SK-N-SH (cell line): ENCODE measurements around the gene ARHGAP6. TPM values are rescaled to one million over a fixed set of nuclear protein-coding genes. Genes with fewer than 3 reads are reported as not detected.
"Not testable (repeated sequence)": the region's sequence is repeated elsewhere in the genome, so short reads cannot be mapped to it uniquely, and the experiment has no call there.

Experiments used
- CTCF ChIA-PET: fragments of 300-600, 350-600 bp; formaldehyde crosslinking; extraction: SDS; loops from one replicate; lab custom pipeline; 2021; lab: Yijun Ruan, JAX
- POLR2A ChIA-PET: fragments of 350-600 bp; sonication (Branson Sonifier 250); formaldehyde crosslinking; extraction: SDS; loops from one replicate; lab custom pipeline; 2020; ENCODE audit warnings: antibody characterized with exemption, inconsistent platforms; lab: Yijun Ruan, JAX
- DNase-seq: peaks from one replicate; pipeline ENCODE4 v3.0.0; 2012
- H2AFZ ChIP-seq: fragments of 200-600 bp; sonication (generic); 2 replicates; pipeline ENCODE4 v1.8.1; 2016; ENCODE audit warnings: antibody characterized with exemption, mild to moderate bottlenecking, low read depth
- H3F3A ChIP-seq: fragments of 200-600 bp; sonication (generic); replicated peaks from 2 replicates; pipeline ENCODE3; 2016; ENCODE audit warnings: antibody characterized with exemption, mild to moderate bottlenecking; ENCODE audit not compliant: insufficient read depth
- H3K27ac ChIP-seq, 2 experiments: fragments of 200-500 bp in 1 of 2; fragments of 200-600 bp in 1 of 2; sonication (Bioruptor generic) in 1 of 2; sonication (generic), shearing (Covaris generic) in 1 of 2; 2 replicates each; pipeline versions ENCODE4 v1.5.1 to v1.6.1; 2014 to 2016; ENCODE audit warnings: low read depth in 2 of 2, inconsistent platforms in 1 of 2, low read length in 1 of 2, mild to moderate bottlenecking in 1 of 2, mixed read lengths in 1 of 2
- H3K27me3 ChIP-seq: fragments of 200-600 bp; sonication (generic), shearing (Covaris generic); 2 replicates; pipeline ENCODE4 v1.6.1; 2016; ENCODE audit warnings: mixed run types; ENCODE audit not compliant: insufficient read depth
- H3K36me3 ChIP-seq, 2 experiments: fragments of 200-500 bp in 1 of 2; fragments of 200-600 bp in 1 of 2; sonication (Bioruptor generic) in 1 of 2; sonication (generic) in 1 of 2; replicated peaks in 1 of 2; 2 replicates each; pipeline versions ENCODE3 to v1.5.1; 2014 to 2016; ENCODE audit warnings: low read length in 1 of 2, mild to moderate bottlenecking in 1 of 2; ENCODE audit not compliant: insufficient read depth in 2 of 2, control insufficient read depth in 1 of 2
- H3K4me1 ChIP-seq, 2 experiments: fragments of 200-500 bp in 1 of 2; fragments of 200-600 bp in 1 of 2; sonication (Bioruptor generic) in 1 of 2; sonication (generic), shearing (Covaris generic) in 1 of 2; 2 replicates each; pipeline versions ENCODE4 v1.5.1 to v1.6.1; 2014 to 2016; ENCODE audit warnings: low read depth in 1 of 2, low read length in 1 of 2, mixed run types in 1 of 2; ENCODE audit not compliant: insufficient read depth in 2 of 2, control insufficient read depth in 1 of 2
- H3K4me2 ChIP-seq: fragments of 200-600 bp; sonication (generic), shearing (Covaris generic); 2 replicates; pipeline ENCODE4 v1.6.1; 2017; ENCODE audit warnings: mixed run types
- H3K4me3 ChIP-seq, 2 experiments: fragments of 200-500 bp in 1 of 2; fragments of 200-600 bp in 1 of 2; sonication (Bioruptor generic) in 1 of 2; sonication (generic), shearing (Covaris generic) in 1 of 2; 2 replicates each; pipeline versions ENCODE4 v1.5.1 to v1.8.1; 2014 to 2016; ENCODE audit warnings: low read depth in 2 of 2, inconsistent platforms in 1 of 2, low read length in 1 of 2, mild to moderate bottlenecking in 1 of 2, mixed read lengths in 1 of 2, moderate library complexity in 1 of 2
- H3K79me2 ChIP-seq: fragments of 200-600 bp; sonication (generic); 2 replicates; pipeline ENCODE4 v1.8.1; 2017; ENCODE audit warnings: mild to moderate bottlenecking; ENCODE audit not compliant: insufficient read depth
- H3K9ac ChIP-seq: fragments of 200-600 bp; sonication (generic); 2 replicates; pipeline ENCODE4 v1.6.1; 2017; ENCODE audit warnings: mixed run types
- H3K9me2 ChIP-seq: fragments of 200-600 bp; sonication (generic); 2 replicates; pipeline ENCODE4 v1.6.1; 2017; ENCODE audit warnings: mixed run types
- H3K9me3 ChIP-seq: fragments of 200-600 bp; sonication (generic); 2 replicates; pipeline ENCODE4 v1.6.1; 2017; ENCODE audit warnings: mixed run types, mild to moderate bottlenecking, moderate library complexity
- H4K20me1 ChIP-seq: fragments of 200-600 bp; sonication (generic); 2 replicates; pipeline ENCODE4 v1.6.1; 2017; ENCODE audit warnings: mild to moderate bottlenecking, mixed run types; ENCODE audit not compliant: insufficient read depth
- ELF1 ChIP-seq: IDR thresholded peaks from 2 replicates; pipeline ENCODE4 v1.4.0; 2012
- NRF1 ChIP-seq: IDR thresholded peaks from 2 replicates; pipeline ENCODE4 v1.6.1; 2012; ENCODE audit warnings: low read depth, mild to moderate bottlenecking, low read length
- POLR2AphosphoS5 ChIP-seq: IDR thresholded peaks from 2 replicates; pipeline ENCODE4 v1.6.1; 2012; ENCODE audit warnings: low read depth, low read length
- WGBS: methylation state at CpG from one replicate; pipeline ENCODE4 v1.1.6; 2017; ENCODE audit warnings: low lambda C conversion rate; 5-methylcytosine and 5-hydroxymethylcytosine counted together
- polyA plus RNA-seq, 3 experiments: library from polyadenylated mRNA; depleted of rRNA; stranded (reverse); fragments of >200 nt; gene quantifications; 2 replicates each; pipeline ENCODE4 v1.2.3, GENCODE V29; 2012

The ARHGAP6 gene
- polyA plus RNA-seq, 1 of the 3 experiments (the other 2 are of a cell fraction) = 0.16 TPM

DNA sequence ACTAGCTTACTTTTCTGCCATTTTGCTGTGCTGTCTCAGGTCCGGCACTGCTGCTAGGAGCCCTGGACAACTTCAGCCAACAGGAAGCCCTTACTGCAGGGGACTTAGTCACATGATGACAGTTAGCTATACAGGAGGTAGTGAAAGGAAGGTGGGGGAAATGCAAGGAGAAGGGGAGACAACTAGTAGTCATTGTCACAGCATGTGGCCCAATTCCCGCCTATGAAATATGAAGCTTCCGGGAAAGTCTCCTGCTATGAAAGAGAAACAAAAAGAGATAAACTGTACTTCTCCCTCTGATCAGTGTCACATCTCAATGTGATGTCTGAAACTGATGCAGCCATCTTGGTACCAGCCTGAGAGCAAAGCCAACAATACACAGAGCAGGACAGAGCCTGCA lies 300.9 kb downstream of the ARHGAP6 start:
- CTCF ChIA-PET = interaction anchor here (0.7 to 0.8 kb wide), 2 partner anchors 8 to 16 kb away, joined by 3 to 4 read pairs; no protein-coding TSS in a partner anchor

DNA sequence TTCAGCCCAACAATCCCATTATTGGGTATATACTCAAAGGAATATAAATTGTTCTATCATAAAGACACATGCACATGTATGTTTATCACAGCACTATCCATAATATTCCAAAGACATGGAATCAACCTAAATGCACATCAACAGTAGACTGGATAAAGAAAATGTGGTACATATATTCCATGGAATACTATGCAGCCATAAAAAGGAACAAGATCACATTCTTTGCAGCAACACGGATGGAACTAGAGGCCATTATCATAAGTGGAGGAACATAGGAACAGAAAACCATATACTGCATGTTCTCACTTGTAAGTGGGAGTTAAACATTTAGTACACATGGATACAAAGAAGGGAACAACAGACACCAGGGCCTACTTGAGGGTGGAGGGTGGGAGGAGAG lies 301.9 kb downstream of the ARHGAP6 start:
- H3K9me3 ChIP-seq, H3K79me2 ChIP-seq, POLR2A ChIA-PET, H3K4me2 ChIP-seq, H3K9me2 ChIP-seq, CTCF ChIA-PET, H3K4me3 ChIP-seq, H2AFZ ChIP-seq, H3K27me3 ChIP-seq, DNase-seq, H3K4me1 ChIP-seq, H3K9ac ChIP-seq, H3K36me3 ChIP-seq, H4K20me1 ChIP-seq, H3K27ac ChIP-seq, H3F3A ChIP-seq: not testable (repeated sequence)
- WGBS = 3% methylated on average over 1 of the region's 1 CpG

More for the DNA sequence above, 300.9 kb downstream of the ARHGAP6 start:
- Histone ChIP-seq H3K79me2 (no peaks in the 10 kb centered on the region), H3K27me3 (no peaks in the 10 kb centered on the region), H3K4me1 (no peaks in the 10 kb centered on the region), H3K4me2 (no peak overlapping the region), H3K27ac (no peak overlapping the region), H3K4me3 (no peak overlapping the region), H2AFZ (no peak overlapping the region), H3K9me2 (no peaks in the 10 kb centered on the region), H3K36me3 (no peaks in the 10 kb centered on the region), H3K9ac (no peak overlapping the region), H4K20me1 (no peaks in the 10 kb centered on the region), H3F3A (no peaks in the 10 kb centered on the region), H3K9me3 (no peaks in the 10 kb centered on the region)
- WGBS = 79% methylated on average over 3 of the region's 3 CpGs
- DNase-seq = no peak
- TF ChIP-seq ELF1 = no peak
- POLR2A ChIA-PET = no interaction called here

DNA sequence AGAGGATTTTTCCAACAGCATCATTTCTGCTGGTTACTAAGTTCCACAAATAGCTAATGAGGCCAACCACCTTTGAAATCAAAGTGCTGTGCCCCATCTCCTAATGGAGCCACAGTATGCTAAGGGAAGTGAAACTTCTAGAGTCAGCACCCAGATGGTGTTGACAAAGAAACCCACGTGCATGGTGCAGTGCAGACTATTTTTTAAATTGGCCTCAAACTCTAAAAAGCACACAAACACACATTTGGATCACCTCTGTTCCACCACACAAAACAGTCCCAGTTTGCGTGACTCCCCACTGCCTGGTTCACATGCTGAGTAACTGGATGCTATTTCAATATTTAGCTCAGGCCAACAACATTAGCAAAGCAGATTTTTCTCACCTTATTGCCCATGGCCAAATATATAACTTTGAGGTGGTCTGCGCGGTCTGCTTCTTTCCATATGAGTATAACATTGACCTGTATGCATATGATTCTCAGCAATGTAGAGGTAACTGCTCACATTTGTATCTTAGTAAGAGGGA lies 302.6 kb downstream of the ARHGAP6 start:
- no peak for DNase-seq
- WGBS = 70% methylated on average over 4 of the region's 4 CpGs
- Histone ChIP-seq H3K4me2 (no peak overlapping the region), H2AFZ (no peak overlapping the region), H3K9ac (no peak overlapping the region), H3K79me2 (no peaks in the 10 kb centered on the region), H3K27ac (no peak overlapping the region), H3K27me3 (no peaks in the 10 kb centered on the region; the same call in 1 of the 2 replicates), H3F3A (no peaks in the 10 kb centered on the region), H3K9me3 (no peaks in the 10 kb centered on the region), H3K36me3 (no peaks in the 10 kb centered on the region), H3K4me3 (no peak overlapping the region), H3K4me1 (no peaks in the 10 kb centered on the region), H3K9me2 (no peaks in the 10 kb centered on the region), H4K20me1 (no peaks in the 10 kb centered on the region)
- ChIA-PET CTCF (no interaction called here), POLR2A (no interaction called here)
- TF ChIP-seq NRF1 (no peak), POLR2AphosphoS5 (no peak)

DNA sequence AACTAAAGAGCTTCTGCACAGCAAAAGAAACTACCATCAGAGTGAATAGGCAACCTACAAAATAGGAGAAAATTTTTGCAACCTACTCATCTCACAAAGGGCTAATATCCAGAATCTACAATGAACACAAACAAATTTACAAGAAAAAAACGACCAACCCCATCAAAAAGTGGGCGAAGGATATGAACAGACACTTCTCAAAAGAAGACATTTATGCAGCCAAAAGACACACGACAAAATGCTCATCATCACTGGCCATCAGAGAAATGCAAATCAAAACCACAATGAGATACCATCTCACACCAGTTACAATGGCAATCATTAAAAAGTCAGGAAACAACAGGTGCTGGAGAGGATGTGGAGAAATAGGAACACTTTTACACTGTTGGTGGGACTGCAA lies 304.1 kb downstream of the ARHGAP6 start:
- H3K4me3 ChIP-seq, H3K79me2 ChIP-seq, H3K36me3 ChIP-seq, DNase-seq, H3K27ac ChIP-seq, H3K4me2 ChIP-seq, POLR2A ChIA-PET, H3K9me3 ChIP-seq, H3K27me3 ChIP-seq, H4K20me1 ChIP-seq, CTCF ChIA-PET, H3K9me2 ChIP-seq, H2AFZ ChIP-seq, H3F3A ChIP-seq, H3K4me1 ChIP-seq, H3K9ac ChIP-seq: not testable (repeated sequence)
- WGBS = 15% methylated on average over 3 of the region's 3 CpGs

DNA sequence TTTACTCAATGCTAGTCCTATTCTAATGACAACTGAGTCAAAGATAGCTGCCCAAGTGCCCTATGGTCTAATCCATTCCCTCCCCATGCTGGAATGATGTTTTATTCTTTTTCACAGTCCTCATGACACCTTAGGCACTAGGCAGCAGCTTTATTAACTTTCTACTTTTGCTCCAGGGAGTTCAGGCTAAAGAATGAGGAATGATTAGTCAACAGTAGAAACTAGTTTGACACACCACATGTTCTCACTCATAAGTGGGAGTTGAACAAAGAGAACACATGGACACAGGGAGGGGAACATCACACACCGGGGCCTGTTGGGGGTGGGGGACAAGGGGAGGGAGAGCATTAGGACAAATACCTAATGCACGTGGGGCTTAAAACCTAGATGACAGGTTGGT lies 309.8 kb downstream of the ARHGAP6 start:
- H3K9ac ChIP-seq, DNase-seq, H3K36me3 ChIP-seq, H3K9me2 ChIP-seq, H3K4me3 ChIP-seq, H3K9me3 ChIP-seq, H3K4me2 ChIP-seq, CTCF ChIA-PET, H3F3A ChIP-seq, H2AFZ ChIP-seq, H3K79me2 ChIP-seq, H3K27me3 ChIP-seq, H3K4me1 ChIP-seq, H3K27ac ChIP-seq, POLR2A ChIA-PET, H4K20me1 ChIP-seq: not testable (repeated sequence)
- 26% methylated on average over 2 of the region's 2 CpGs for WGBS
